Neural cell (in vitro differentiated cells): ENCODE data around the gene ONECUT3. TPM values are rescaled to one million over a fixed set of nuclear protein-coding genes. Genes with fewer than 3 reads are reported as not detected.

ENCODE experiments used
- H2AFZ ChIP-seq: fragments of 200-600, 300-800 bp; sonication (generic), shearing (Covaris generic); 2 replicates; pipeline ENCODE4 v1.6.0; 2014; ENCODE audit warnings: low read depth, mild to moderate bottlenecking, antibody characterized with exemption, low read length, moderate library complexity
- H3F3A ChIP-seq: fragments of 200-600 bp; shearing (Covaris generic); 2 replicates; pipeline ENCODE4 v1.6.1; 2016; ENCODE audit warnings: mild to moderate bottlenecking, moderate library complexity, mixed read lengths, antibody characterized with exemption, low read length; ENCODE audit not compliant: insufficient read depth, poor library complexity, severe bottlenecking
- H3K27ac ChIP-seq: fragments of 200-600, 300-800 bp; sonication (generic), shearing (Covaris generic); 2 replicates; pipeline ENCODE4 v1.5.1; 2014; ENCODE audit warnings: mild to moderate bottlenecking, low read length, moderate library complexity
- H3K27me3 ChIP-seq: fragments of 300-800, 200-600 bp; sonication (generic), shearing (Covaris generic); 2 replicates; pipeline ENCODE4 v1.6.0; 2014; ENCODE audit warnings: mild to moderate bottlenecking, low read depth, low read length, moderate library complexity; ENCODE audit not compliant: insufficient read depth
- H3K36me3 ChIP-seq: fragments of 300-800, 200-600 bp; sonication (generic), shearing (Covaris generic); 2 replicates; pipeline ENCODE4 v1.5.1; 2014; ENCODE audit warnings: mild to moderate bottlenecking, antibody characterized with exemption, low read length, moderate library complexity; ENCODE audit not compliant: insufficient read depth
- H3K4me2 ChIP-seq: fragments of 300-800, 200-600 bp; sonication (generic), shearing (Covaris generic); 2 replicates; pipeline ENCODE4 v1.6.0; 2014; ENCODE audit warnings: mild to moderate bottlenecking, low read length
- H3K4me3 ChIP-seq: fragments of 300-800, 200-600 bp; sonication (generic), shearing (Covaris generic); 2 replicates; pipeline ENCODE4 v1.5.1; 2014; ENCODE audit warnings: mild to moderate bottlenecking, low read length, moderate library complexity
- H3K79me2 ChIP-seq: fragments of 200-600 bp; shearing (Covaris generic); replicated peaks from 2 replicates; pipeline ENCODE4 v1.6.0; 2014; ENCODE audit warnings: mild to moderate bottlenecking, low read length, moderate library complexity; ENCODE audit not compliant: insufficient read depth
- H3K9ac ChIP-seq: fragments of 300-800, 200-600 bp; sonication (generic), shearing (Covaris generic); 2 replicates; pipeline ENCODE4 v1.6.1; 2016; ENCODE audit warnings: mild to moderate bottlenecking, low read length, mixed read lengths
- H3K9me2 ChIP-seq: fragments of 200-600 bp; shearing (Covaris generic); 2 replicates; pipeline ENCODE4 v1.6.1; 2016; ENCODE audit warnings: mild to moderate bottlenecking, low read length, mixed read lengths; ENCODE audit not compliant: insufficient read depth
- H3K9me3 ChIP-seq: fragments of 200-600, 300-800 bp; sonication (generic), shearing (Covaris generic); 2 replicates; pipeline ENCODE4 v1.6.1; 2016; ENCODE audit warnings: mild to moderate bottlenecking, mixed run types, low read length, moderate library complexity, mixed read lengths
- H4K20me1 ChIP-seq: fragments of 200-600 bp; shearing (Covaris generic); 2 replicates; pipeline ENCODE4 v1.6.1; 2016; ENCODE audit warnings: mild to moderate bottlenecking, mixed run types; ENCODE audit not compliant: insufficient read depth
- EP300 ChIP-seq: fragments of 450-650 bp; conservative IDR thresholded peaks from 2 replicates; pipeline ENCODE4 v1.6.1; 2014; ENCODE audit warnings: antibody characterized with exemption, mild to moderate bottlenecking, moderate library complexity; ENCODE audit not compliant: poor library complexity, severe bottlenecking
- EZH2 ChIP-seq: fragments of 200-600, 300-800 bp; shearing (Covaris generic), sonication (generic); IDR thresholded peaks from 2 replicates; pipeline ENCODE4 v1.6.1; 2014; ENCODE audit warnings: antibody characterized with exemption, low read length, borderline replicate concordance, mild to moderate bottlenecking; ENCODE audit not compliant: insufficient read depth, poor library complexity, severe bottlenecking
- MXI1 ChIP-seq: fragments of 450-650 bp; conservative IDR thresholded peaks from 2 replicates; pipeline ENCODE4 v1.6.1; 2014; ENCODE audit warnings: antibody characterized with exemption, mild to moderate bottlenecking; ENCODE audit not compliant: poor library complexity, severe bottlenecking
- POLR2AphosphoS5 ChIP-seq: IDR thresholded peaks from 2 replicates; pipeline ENCODE4 v1.6.1; 2012
- RAD21 ChIP-seq: fragments of 450-650 bp; conservative IDR thresholded peaks from 2 replicates; pipeline ENCODE4 v1.6.1; 2014; ENCODE audit warnings: antibody characterized with exemption, mild to moderate bottlenecking, moderate library complexity
- SMC3 ChIP-seq: fragments of 450-650 bp; conservative IDR thresholded peaks from 2 replicates; pipeline ENCODE4 v1.6.1; 2014; ENCODE audit warnings: antibody characterized with exemption, mild to moderate bottlenecking, moderate library complexity; ENCODE audit not compliant: poor library complexity
- TAF1 ChIP-seq: IDR thresholded peaks from 2 replicates; pipeline ENCODE4 v1.6.1; 2012; ENCODE audit warnings: low read depth
- polyA plus RNA-seq: library from polyadenylated mRNA; depleted of rRNA; stranded (reverse); fragments of >200 nt; gene quantifications from 2 replicates; pipeline ENCODE4 v1.2.3, GENCODE V29; 2014
- TF ChIP-seq, protein P1 (sequence below): fragments of 450-650 bp; IDR thresholded peaks from 2 replicates; pipeline ENCODE4 v1.5.1; 2014; ENCODE audit warnings: antibody characterized with exemption, mild to moderate bottlenecking, moderate library complexity; ENCODE audit not compliant: poor library complexity, severe bottlenecking
- TF ChIP-seq, protein P2 (sequence below): IDR thresholded peaks from 2 replicates; pipeline ENCODE4 v1.6.1; 2012; ENCODE audit warnings: borderline replicate concordance

The ONECUT3 gene
- polyA plus RNA-seq, 1 donor from 2014 or later = 0.45 TPM

DNA sequence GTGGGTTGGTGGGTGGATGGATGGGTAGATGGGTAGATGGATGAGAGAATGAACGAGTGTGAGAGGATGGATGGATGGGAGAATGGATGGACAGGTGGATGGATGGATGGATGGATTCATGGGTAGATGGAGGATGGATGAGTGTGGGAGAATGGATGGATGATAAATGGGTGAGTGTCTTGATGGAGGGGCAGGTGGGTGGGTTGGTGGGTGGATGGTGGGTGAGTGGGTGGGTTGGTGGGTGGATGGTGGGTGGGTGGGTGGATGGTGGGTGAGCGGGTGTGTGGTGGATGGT, 35.4 kb upstream of the ONECUT3 start:
- Histone ChIP-seq H3K9me3 (no peaks in the 10 kb centered on the region), H3K79me2 (no peaks in the 10 kb centered on the region), H3K9me2 (no peaks in the 10 kb centered on the region), H4K20me1 (no peaks in the 10 kb centered on the region), H3K36me3 (no peaks in the 10 kb centered on the region), H3K4me3 (no peak overlapping the region), H3F3A (no peaks in the 10 kb centered on the region), H3K4me2 (no peak overlapping the region), H2AFZ (no peak overlapping the region), H3K9ac (no peak overlapping the region), H3K27ac (no peak overlapping the region), H3K27me3 (no peaks in the 10 kb centered on the region)
- TF ChIP-seq, protein P1, sequence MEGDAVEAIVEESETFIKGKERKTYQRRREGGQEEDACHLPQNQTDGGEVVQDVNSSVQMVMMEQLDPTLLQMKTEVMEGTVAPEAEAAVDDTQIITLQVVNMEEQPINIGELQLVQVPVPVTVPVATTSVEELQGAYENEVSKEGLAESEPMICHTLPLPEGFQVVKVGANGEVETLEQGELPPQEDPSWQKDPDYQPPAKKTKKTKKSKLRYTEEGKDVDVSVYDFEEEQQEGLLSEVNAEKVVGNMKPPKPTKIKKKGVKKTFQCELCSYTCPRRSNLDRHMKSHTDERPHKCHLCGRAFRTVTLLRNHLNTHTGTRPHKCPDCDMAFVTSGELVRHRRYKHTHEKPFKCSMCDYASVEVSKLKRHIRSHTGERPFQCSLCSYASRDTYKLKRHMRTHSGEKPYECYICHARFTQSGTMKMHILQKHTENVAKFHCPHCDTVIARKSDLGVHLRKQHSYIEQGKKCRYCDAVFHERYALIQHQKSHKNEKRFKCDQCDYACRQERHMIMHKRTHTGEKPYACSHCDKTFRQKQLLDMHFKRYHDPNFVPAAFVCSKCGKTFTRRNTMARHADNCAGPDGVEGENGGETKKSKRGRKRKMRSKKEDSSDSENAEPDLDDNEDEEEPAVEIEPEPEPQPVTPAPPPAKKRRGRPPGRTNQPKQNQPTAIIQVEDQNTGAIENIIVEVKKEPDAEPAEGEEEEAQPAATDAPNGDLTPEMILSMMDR = no peak
- TF ChIP-seq EP300 = no peak
- TF ChIP-seq TAF1 = no peak
- TF ChIP-seq RAD21 = no peak
- TF ChIP-seq MXI1 = no peak
- TF ChIP-seq, protein P2, sequence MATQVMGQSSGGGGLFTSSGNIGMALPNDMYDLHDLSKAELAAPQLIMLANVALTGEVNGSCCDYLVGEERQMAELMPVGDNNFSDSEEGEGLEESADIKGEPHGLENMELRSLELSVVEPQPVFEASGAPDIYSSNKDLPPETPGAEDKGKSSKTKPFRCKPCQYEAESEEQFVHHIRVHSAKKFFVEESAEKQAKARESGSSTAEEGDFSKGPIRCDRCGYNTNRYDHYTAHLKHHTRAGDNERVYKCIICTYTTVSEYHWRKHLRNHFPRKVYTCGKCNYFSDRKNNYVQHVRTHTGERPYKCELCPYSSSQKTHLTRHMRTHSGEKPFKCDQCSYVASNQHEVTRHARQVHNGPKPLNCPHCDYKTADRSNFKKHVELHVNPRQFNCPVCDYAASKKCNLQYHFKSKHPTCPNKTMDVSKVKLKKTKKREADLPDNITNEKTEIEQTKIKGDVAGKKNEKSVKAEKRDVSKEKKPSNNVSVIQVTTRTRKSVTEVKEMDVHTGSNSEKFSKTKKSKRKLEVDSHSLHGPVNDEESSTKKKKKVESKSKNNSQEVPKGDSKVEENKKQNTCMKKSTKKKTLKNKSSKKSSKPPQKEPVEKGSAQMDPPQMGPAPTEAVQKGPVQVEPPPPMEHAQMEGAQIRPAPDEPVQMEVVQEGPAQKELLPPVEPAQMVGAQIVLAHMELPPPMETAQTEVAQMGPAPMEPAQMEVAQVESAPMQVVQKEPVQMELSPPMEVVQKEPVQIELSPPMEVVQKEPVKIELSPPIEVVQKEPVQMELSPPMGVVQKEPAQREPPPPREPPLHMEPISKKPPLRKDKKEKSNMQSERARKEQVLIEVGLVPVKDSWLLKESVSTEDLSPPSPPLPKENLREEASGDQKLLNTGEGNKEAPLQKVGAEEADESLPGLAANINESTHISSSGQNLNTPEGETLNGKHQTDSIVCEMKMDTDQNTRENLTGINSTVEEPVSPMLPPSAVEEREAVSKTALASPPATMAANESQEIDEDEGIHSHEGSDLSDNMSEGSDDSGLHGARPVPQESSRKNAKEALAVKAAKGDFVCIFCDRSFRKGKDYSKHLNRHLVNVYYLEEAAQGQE = no peak
- no peak for TF ChIP-seq EZH2
- TF ChIP-seq SMC3 = no peak
- no peak for TF ChIP-seq POLR2AphosphoS5

DNA sequence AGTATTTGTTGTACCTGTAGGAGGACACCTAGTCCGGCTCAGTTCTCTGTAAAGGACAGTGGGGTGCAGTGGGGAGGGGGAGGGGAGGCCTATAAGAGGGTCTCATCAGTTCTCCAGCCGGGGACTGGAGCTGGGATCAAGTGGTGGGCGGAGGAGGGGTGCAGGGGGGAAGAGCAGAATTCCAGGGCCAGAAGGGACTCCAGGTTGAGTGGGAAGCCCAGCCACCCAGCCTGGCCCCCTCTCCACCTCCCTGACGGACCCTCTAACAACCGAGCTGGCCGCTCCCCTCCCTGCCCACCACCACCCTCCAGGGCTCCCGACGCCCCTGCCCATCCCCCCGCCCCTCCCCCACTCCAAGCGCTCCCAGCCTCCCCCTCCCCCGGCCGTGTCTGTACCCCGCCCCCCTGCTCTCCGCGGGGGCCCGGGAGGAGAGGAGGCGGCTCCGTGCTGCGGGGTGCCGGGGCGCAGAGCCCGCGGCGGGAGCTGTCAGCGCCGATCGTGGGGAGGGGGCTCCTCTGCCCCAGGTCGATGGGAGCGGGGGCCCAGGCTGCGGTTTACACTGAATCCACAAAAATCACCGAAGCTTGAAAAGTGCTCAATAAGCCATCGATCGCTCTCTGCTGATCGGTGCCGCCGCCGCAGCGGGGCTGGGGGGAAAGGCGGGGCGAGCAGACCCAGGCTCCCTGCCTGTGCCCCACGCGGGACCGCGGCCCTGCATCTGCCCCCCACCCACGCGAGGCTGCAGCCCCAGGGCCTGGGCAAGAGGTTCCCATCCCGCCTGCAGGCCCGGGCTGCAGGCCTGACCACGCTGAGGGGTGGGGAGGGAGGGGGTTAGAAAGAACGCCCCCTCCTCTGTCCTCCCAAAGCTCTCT, 34.6 kb upstream of the ONECUT3 start:
- Histone ChIP-seq H3F3A (no peaks in the 10 kb centered on the region), H3K9ac (peak overlapping the region; percentile 38), H3K4me2 (no peak overlapping the region), H3K9me3 (no peaks in the 10 kb centered on the region), H4K20me1 (no peaks in the 10 kb centered on the region), H2AFZ (no peak overlapping the region), H3K4me3 (peak overlapping the region; percentile 60), H3K27me3 (no peaks in the 10 kb centered on the region), H3K36me3 (no peaks in the 10 kb centered on the region), H3K9me2 (no peaks in the 10 kb centered on the region), H3K79me2 (no peaks in the 10 kb centered on the region), H3K27ac (no peak overlapping the region)
- TF ChIP-seq, protein P1 = no peak
- TF ChIP-seq POLR2AphosphoS5 (no peak), EZH2 (no peak), MXI1 (no peak), TAF1 (no peak), EP300 (no peak), SMC3 (no peak), RAD21 (no peak)
- TF ChIP-seq, protein P2 = no peak
